Measurements from ENCODE around the gene INTS1.

- peak; percentile 94 for TF ChIP-seq CTCF (IDR thresholded peaks at IDR 0.05; ENCODE audit: poor library complexity)
- no peak for TF ChIP-seq EZH2phosphoT487 (IDR thresholded peaks at IDR 0.05; ENCODE audit: low read depth, severe bottlenecking, unreplicated experiment)
Observed at GRCh38 chr7:1432411-1433082, 71.6 kb downstream of the INTS1 start.

Data from hepatocyte (in vitro differentiated cells).